GM21528 (cell line): ENCODE measurements around the gene TMEM141.

ENCODE experiments used
- ATAC-seq: cut with Tn5 transposase; IDR thresholded peaks from one replicate; pipeline ENCODE4 v1.9.1; 2021; ENCODE audit warnings: mild to moderate bottlenecking, moderate library complexity; ENCODE audit not compliant: unreplicated experiment, low FRiP score

The TMEM141 gene

GRCh38 chr9:136807281-136808074, 16.3 kb downstream of the TMEM141 start, which contains the start of gene RABL6:
Gene RABL6 (plus strand): TSS chr9:136807948. CDS start chr9:136808197, 249 bp downstream.
- ATAC-seq: peak; percentile 62

- peak; percentile 34 for ATAC-seq
Measured at GRCh38 chr9:136808075-136808805, 17.1 kb downstream of the TMEM141 start.

DNA sequence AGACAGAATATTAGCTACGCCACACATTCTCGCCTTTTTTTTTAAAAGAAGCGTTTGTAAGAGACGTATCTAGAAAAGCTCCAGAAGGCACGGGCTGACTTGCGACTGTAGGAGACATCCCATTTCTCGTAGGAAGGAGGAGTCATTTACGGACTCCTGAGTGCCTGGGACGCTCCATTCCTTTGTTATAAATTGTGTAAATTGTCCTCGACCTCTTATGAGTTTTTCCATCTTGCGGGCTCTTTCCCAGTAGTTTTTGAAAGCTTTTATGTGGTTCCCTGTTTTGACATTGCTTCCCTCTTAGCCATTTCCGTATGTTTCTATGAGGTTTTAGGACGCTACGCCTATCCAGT, 17.6 kb downstream of the TMEM141 start:
- ATAC-seq: no peak

DNA sequence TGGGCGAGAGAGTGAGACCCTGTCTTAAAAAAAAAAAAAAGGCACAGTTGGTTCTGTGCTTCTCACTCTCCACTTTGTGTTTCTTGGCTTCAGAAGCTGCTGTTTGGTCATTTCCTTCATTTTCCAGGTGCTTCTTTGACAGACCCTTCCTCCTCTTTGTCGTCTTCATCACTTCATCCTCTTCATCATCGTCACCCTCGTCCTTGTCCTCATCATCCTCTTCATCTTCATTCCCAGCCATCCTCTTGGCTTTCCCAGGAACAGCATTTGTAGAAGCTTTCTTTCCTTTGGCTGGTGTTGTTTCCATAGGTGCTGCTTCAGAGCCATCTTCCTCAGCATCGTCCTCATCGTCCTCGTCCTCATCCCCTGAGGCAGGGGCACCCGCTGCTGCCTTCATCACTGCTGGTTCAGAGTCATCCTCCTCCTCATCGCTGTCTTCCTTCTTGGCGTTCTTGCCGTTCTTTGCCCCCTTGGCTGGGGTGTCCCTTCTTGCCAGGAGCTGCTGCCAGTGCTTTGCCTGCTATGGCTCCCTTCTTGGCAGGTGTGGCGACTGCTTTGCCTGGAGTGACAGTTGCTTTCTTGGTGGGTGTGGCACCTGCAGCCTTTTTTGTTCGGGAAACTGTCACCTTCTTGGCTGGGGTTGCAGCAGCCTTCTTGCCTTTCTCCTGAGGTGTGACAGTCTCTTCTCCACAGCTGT, 23.7 kb downstream of the TMEM141 start:
- no peak for ATAC-seq

- no peak for ATAC-seq
Measured at GRCh38 chr9:136815422-136815782, 24.3 kb downstream of the TMEM141 start.

DNA sequence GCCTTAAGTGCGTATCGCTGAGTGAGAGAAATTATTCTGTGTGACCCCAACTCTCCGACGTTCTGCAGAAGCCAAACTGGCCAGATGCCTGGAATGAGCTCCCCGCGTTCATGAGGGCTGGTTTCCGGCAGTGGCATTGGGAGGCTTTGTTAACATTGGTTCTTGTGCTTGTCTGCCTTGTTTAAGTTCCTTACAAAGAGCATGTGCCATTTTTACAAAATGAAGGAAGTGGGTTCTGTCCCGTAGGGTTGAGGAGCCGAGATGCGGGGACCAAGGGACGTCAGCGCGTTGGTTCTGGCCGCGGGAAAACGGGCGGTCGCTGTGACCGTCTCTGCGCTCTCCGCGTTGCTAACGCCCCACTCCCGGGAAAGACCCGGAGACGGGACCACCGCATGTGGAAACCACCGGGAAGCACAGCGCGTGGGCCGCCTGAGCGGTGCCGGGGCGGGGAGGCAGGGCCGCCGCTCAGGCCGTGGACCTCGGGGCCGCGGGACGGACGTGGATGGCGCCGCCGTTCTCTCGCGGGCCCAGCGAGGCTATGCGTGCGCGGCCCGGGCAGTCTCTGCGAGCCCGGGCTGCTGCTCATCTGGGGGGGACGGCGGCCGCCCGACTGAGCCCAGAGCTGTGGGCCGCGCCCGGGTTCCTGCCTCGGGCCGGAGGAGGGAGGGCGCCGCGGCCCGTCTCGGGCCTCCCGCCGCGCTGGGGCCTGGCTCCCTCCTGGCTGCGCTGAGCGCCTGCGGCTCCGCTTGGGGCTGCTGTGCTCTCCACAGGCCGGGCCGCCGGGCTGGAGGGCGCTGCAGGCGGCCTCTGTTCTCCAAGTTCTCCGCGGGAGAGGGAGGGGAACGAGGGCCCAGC, 30.1 kb downstream of the TMEM141 start:
- ATAC-seq: no peak

DNA sequence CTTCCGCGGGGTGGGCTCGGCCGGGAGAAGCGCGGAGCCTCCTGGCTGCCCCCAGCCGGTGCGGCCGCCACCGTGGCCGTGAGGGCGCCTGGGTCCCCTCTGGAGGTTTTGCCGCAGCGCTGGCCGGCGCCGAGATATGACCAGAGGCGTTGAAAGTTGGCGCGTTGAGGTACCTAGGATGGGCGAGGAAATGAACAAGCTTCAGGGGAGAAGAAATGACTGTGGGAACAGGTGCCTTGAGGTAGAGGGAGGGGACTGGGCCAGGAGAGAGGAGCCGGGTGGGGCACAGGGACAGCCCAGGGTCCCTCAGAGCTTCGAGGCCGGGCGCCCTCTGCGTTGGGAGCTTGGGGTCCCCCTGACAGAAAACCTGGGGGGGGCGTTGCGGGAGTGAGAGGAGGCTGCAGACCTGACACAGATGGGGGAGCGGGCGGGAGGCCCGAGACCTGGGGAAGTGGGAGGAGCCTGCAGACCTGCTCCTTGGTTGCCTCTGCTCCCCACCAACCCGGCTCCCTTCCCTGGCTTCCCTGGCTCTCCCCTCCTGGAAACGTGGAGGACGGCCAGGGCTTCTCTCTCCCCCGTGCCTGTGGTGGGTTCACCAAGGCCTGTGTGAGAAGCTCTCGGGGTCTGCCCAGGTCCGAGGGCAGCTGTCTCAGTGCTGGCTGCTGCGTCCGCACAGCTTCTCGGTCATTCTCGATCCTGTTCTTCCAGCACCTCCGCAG, 30.8 kb downstream of the TMEM141 start:
- ATAC-seq: no peak

DNA sequence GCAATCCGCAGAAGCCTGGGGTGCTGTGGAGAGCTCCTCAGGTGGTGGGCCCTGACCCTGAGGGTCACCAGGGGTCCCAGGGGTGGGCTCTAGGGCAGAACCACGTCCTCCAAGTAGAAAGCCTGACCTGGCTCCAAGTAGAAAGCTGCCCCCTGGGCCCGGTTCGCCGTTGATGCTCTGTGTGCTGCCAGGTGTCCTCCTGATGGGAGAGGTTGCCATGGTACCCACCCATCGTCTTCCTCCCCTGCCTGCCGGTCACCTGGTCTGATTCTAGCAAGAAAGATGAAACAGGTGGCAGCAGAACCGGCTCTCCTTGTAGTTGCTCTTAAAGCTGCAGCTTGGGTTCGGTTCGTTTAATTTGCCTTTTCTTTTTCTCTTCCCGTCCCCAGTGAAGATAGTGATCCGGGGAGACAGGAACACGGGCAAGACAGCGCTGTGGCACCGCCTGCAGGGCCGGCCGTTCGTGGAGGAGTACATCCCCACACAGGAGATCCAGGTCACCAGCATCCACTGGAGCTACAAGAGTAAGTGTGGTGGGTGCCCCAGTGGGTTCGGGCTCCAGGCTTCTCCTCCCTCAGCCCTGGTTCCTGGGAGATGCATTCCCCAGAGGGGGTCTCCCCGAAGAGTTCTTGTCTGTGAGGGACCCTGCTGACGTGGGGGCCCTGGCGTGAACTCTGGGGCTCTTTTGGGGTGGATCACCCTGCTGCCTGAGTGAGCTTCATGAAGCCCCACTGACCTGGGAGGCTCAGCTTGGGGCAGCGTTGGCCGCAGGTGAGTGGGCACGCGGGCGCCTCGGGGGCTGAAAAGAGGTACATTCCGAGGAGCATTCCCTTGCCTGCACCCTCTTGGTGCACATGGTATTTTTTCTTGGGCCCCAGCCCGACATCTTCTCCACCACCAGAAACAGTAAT, 32.2 kb downstream of the TMEM141 start:
- ATAC-seq: no peak

DNA sequence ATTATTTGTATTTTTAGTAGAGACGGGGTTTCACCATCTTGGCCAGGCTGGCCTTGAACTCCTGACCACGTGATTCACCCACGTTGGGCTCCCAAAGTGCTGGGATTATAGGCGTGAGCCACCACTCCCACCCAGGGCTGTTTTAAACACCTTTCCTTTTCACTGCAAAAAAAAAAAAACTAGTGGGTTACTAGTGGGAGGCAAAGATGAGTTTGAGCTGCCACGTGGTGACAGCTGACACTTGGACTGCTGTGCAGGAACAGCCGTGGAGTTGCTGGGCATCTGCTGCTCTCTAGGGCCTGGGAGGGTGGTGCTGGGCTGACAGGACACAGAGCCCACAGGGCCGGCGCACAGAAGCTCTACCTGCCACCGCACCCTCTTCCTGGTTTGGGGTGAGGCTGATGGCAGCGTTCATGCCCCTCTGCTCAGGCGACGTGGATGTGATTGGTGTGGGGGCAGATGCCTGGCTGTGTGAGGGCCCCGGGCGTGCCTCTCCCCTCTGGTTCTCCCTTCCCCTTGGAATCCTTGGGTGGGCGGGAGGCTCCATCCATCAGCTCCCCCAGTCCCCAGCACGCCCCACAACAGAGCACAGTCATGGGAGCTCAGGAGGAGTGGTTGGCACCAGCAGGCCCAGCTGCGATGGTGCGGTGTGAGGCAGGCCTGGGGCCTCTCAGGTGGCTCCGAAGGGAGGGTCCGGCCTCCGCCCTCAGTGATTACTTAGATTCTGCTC, 33.5 kb downstream of the TMEM141 start:
- ATAC-seq: no peak

- no peak for ATAC-seq
Measured at GRCh38 chr9:136825295-136826187, 34.4 kb downstream of the TMEM141 start.

DNA sequence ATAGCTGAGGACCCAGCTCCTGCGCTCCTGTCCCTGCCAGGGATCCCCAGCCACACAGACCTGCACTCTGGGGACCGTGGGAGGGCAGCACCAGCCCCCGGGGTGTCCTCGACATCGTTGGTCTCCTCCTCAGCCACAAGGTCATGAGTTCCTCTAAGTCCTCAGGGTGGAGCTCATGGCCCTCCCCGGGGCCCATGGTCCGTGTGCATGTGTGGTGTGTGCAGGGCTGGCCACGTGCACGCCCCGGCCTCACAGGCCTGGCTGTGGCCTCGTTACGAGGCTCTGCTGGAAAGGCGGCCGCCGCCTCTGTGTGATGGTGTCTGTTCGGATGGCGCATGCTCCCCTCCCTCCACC, 35.0 kb downstream of the TMEM141 start:
- ATAC-seq: no peak

- no peak for ATAC-seq
Measured at GRCh38 chr9:136826703-136827582, 35.8 kb downstream of the TMEM141 start.

GRCh38 chr9:136827794-136828473, 36.8 kb downstream of the TMEM141 start:
- ATAC-seq: no peak

- no peak for ATAC-seq
Measured at GRCh38 chr9:136828474-136829140, 37.5 kb downstream of the TMEM141 start.

DNA sequence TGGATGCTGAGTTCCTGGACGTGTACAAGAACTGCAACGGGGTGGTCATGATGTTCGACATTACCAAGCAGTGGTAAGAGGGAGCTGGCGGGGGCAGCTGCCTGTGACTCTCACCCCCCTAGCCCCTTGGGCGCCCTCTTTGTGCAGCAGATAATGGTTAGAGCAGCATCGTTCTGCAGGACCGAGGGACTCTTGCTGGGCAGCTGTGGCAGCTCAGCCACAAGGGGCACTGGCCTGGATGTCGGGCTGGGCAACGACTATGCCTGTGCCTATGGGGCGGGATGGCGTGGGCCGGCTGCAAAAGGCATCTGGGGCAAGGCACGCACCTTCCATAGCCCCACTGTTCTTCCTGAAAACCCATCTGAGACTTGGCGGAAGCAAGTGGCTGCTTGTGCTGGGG, 38.3 kb downstream of the TMEM141 start:
- no peak for ATAC-seq
